Midbrain (tissue), 1 donor: Measurements from ENCODE around the gene BMPR1B.
"Not testable (repeated sequence)": the region's sequence is repeated elsewhere in the genome, so short reads cannot be mapped to it uniquely, and the experiment has no call there.

Source experiments
- DNase-seq: peaks from one replicate; lab custom pipeline; 2025; lab: John Stamatoyannopoulos, UW

The BMPR1B gene

GRCh38 chr4:94833394-94833793 lies 75.6 kb downstream of the BMPR1B start:
- no peak for DNase-seq

GRCh38 chr4:94834501-94834900 lies 76.7 kb downstream of the BMPR1B start:
- no peak for DNase-seq

- DNase-seq = not testable (repeated sequence)
Observed at GRCh38 chr4:94841166-94841863, 83.6 kb downstream of the BMPR1B start.

GRCh38 chr4:94841864-94842221 lies 84.1 kb downstream of the BMPR1B start:
- DNase-seq = no peak

- DNase-seq = no peak
Observed at GRCh38 chr4:94843216-94843615, 85.5 kb downstream of the BMPR1B start.

- DNase-seq = no peak
Observed at GRCh38 chr4:94848326-94848725, 90.6 kb downstream of the BMPR1B start.

GRCh38 chr4:94849901-94850300 lies 92.1 kb downstream of the BMPR1B start:
- DNase-seq = no peak

GRCh38 chr4:94852616-94853015 lies 94.9 kb downstream of the BMPR1B start:
- DNase-seq = no peak

- DNase-seq = no peak
Observed at GRCh38 chr4:94856030-94856429, 98.3 kb downstream of the BMPR1B start.

GRCh38 chr4:94870146-94870545 lies 112.4 kb downstream of the BMPR1B start:
- DNase-seq = no peak

- DNase-seq = no peak
Observed at GRCh38 chr4:94871644-94872305, 114.0 kb downstream of the BMPR1B start.

GRCh38 chr4:94877973-94878372 lies 120.2 kb downstream of the BMPR1B start:
- no peak for DNase-seq

GRCh38 chr4:94880956-94881355 lies 123.2 kb downstream of the BMPR1B start:
- DNase-seq = no peak

GRCh38 chr4:94882756-94883155 lies 125.0 kb downstream of the BMPR1B start:
- DNase-seq = no peak

- DNase-seq = no peak
Observed at GRCh38 chr4:94887027-94887426, 129.3 kb downstream of the BMPR1B start.

GRCh38 chr4:94889523-94889922 lies 131.8 kb downstream of the BMPR1B start:
- DNase-seq = no peak

- no peak for DNase-seq
Observed at GRCh38 chr4:94889946-94890345, 132.2 kb downstream of the BMPR1B start.

- DNase-seq = no peak
Observed at GRCh38 chr4:94890579-94890978, 132.8 kb downstream of the BMPR1B start.

- DNase-seq = no peak
Observed at GRCh38 chr4:94892051-94892450, 134.3 kb downstream of the BMPR1B start.

- DNase-seq = no peak
Observed at GRCh38 chr4:94895081-94895480, 137.3 kb downstream of the BMPR1B start.

GRCh38 chr4:94897023-94897422 lies 139.3 kb downstream of the BMPR1B start:
- no peak for DNase-seq

GRCh38 chr4:94905511-94905910 lies 147.8 kb downstream of the BMPR1B start:
- DNase-seq = no peak

- no peak for DNase-seq
Observed at GRCh38 chr4:94909645-94910044, 151.9 kb downstream of the BMPR1B start.

- DNase-seq = no peak
Observed at GRCh38 chr4:94911106-94911505, 153.4 kb downstream of the BMPR1B start.
